GM06990 (cell line): ENCODE data around the gene GIMD1.
"Not testable (repeated sequence)": the region's sequence is repeated elsewhere in the genome, so short reads cannot be mapped to it uniquely, and the experiment has no call there.

Experiments used
- DNase-seq: peaks from one replicate; pipeline ENCODE4 v3.0.0-alpha.2; 2011; ENCODE audit not compliant: insufficient read length; ENCODE audit errors: extremely low read depth
- H3K27me3 ChIP-seq: replicated peaks from 2 replicates; pipeline ENCODE4 v1.6.0; 2011; ENCODE audit warnings: low read length; ENCODE audit not compliant: control insufficient read depth, insufficient read depth
- H3K36me3 ChIP-seq: 2 replicates; pipeline ENCODE4 v1.5.1; 2011; ENCODE audit warnings: low read length; ENCODE audit not compliant: control insufficient read depth, insufficient read depth
- H3K4me3 ChIP-seq: replicated peaks from 2 replicates; pipeline ENCODE4 v1.5.1; 2011; ENCODE audit warnings: low read depth, mild to moderate bottlenecking, control low read depth, low read length
- CTCF ChIP-seq: IDR thresholded peaks from 2 replicates; pipeline ENCODE4 v1.5.1; 2011; ENCODE audit warnings: low read length, control low read depth, mild to moderate bottlenecking, inconsistent platforms; ENCODE audit not compliant: insufficient read depth, poor library complexity, severe bottlenecking

GIMD1 gene

GRCh38 chr4:106368678-106369077 lies at the start of gene GIMD1:
Gene GIMD1, minus strand, starts transcription at chr4:106368778. Its CDS starts 1,343 bp downstream, at chr4:106367435.
- no peak for DNase-seq
- TF ChIP-seq CTCF: no peak
- Histone ChIP-seq H3K36me3 (no peaks in the 10 kb centered on the region), H3K27me3 (no peaks in the 10 kb centered on the region), H3K4me3 (no peak within 1 kb of the TSS)

GRCh38 chr4:106414366-106414765 lies 45.8 kb upstream of the GIMD1 start:
- no peak for TF ChIP-seq CTCF
- H3K4me3 ChIP-seq: no peak overlapping the region
- no peaks in the 10 kb centered on the region for H3K27me3 ChIP-seq
- H3K36me3 ChIP-seq: no peaks in the 10 kb centered on the region
- no peak for DNase-seq

GRCh38 chr4:106409901-106410889 lies 41.6 kb upstream of the GIMD1 start:
- H3K27me3 ChIP-seq: no peaks in the 10 kb centered on the region
- H3K4me3 ChIP-seq: no peak overlapping the region
- TF ChIP-seq CTCF: no peak
- no peak for DNase-seq
- no peaks in the 10 kb centered on the region for H3K36me3 ChIP-seq

GRCh38 chr4:106408004-106408403 lies 39.4 kb upstream of the GIMD1 start:
- H3K27me3 ChIP-seq, H3K36me3 ChIP-seq, DNase-seq, H3K4me3 ChIP-seq: not testable (repeated sequence)

GRCh38 chr4:106401157-106401556 lies 32.6 kb upstream of the GIMD1 start:
- Histone ChIP-seq H3K4me3 (no peak overlapping the region), H3K36me3 (no peaks in the 10 kb centered on the region), H3K27me3 (no peaks in the 10 kb centered on the region)
- DNase-seq: no peak
- no peak for TF ChIP-seq CTCF

- not testable (repeated sequence) for H3K36me3 ChIP-seq, DNase-seq, H3K4me3 ChIP-seq, H3K27me3 ChIP-seq
Observed at GRCh38 chr4:106398898-106399297, 30.3 kb upstream of the GIMD1 start.
